ENCODE results near the gene GNB5.
"Not testable (repeated sequence)": the region's sequence is repeated elsewhere in the genome, so short reads cannot be mapped to it uniquely, and the experiment has no call there.

GNB5 gene

DNA sequence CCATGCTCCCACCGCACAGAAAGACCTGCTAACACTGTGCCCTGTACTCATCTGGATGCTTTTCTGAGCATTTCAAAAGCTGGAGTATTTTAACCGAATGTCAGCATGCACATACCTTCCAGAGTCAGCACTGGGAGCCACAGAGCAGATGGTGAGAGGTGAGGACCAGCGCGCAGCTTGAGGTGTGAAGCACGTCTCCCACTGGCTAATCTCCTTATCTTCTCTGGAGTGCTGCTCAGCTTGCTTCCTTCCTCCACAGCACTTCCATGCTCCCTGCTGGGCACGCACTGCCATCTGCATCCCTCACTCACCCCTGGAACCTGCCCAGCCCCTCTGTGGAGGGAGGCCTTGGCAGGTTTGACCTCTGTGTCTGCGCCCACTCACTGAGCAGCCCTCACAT is at the start of gene GNB5:
Gene GNB5 (minus strand): TSS at position 186 of the 400 bp plus-strand sequence. CDS start 6,716 bp downstream, outside the sequence.
- DNase-seq (ENCODE audit: low spot score): no peak

- no peak for DNase-seq (ENCODE audit: low spot score)
Measured at GRCh38 chr15:52240166-52240565, 49.0 kb upstream of the GNB5 start.

- not testable (repeated sequence) for DNase-seq (ENCODE audit: low spot score)
Measured at GRCh38 chr15:52238989-52239525, 47.9 kb upstream of the GNB5 start.

GRCh38 chr15:52238149-52238548 is 47.0 kb upstream of the GNB5 start:
- no peak for DNase-seq (ENCODE audit: low spot score)

- no peak for DNase-seq (ENCODE audit: low spot score)
Measured at GRCh38 chr15:52236013-52236412, 44.8 kb upstream of the GNB5 start.

DNA sequence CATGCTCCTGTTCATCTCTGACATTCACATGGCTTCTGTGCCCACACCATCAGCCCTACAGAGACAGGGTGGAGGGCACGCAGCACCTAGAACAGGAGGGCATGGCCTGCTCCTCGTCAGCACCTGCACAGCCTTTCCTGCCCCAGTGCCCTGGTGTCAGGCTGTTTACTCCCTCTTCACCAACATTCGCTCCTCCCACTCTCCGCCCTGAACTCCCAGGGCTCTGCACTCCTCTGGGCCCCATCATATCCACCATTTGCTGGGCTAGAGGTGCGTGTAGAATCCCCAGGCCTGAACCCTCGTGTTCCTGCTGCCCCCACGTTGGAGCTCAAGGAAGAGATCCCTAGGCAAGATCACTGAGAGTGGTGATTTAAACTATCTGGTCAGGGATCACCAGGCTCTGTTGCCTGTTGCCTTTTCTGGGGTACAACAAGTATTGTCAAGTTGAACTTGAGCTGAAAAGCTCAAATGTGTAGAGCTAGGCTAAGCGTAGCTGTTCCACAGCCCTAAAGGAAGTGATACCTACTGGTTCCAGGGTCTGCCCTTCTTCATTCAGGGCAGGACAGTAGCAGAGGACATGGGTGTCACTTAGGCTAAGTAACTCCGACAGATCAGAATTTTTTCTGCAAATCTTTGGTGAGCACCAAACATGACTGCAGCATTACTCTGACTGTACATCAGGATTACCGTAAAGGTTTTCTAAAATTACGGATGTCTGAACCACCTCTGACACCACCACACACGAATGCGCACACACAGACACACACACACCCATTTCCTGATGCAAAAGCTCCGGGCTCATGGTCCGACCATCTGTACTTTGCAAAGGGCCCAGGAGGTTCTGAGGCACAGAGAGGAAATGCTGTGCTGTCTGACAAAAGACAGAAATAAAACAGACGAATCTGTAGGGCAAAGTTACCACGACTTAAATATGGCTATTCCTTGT is 43.7 kb upstream of the GNB5 start:
- DNase-seq (ENCODE audit: low spot score): no peak

DNA sequence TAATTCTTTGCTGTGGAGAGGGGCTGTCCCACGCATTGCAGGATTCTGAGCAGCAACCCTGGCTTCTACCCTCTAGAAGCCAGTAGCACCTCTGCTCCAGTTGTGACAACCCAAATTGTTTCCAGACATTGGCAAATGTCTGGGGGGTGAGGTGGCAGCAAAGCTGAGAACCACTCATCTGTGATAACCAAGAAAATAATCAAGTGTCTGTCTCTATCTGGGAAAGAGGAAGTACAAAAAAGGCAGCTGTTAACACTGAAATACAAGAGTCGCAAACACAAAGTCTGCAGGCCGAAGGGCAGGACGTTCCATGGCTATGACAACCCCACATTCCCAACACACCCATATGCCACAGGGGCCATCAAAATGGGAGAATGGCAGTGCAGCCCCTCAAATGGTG is 42.2 kb upstream of the GNB5 start:
- no peak for DNase-seq (ENCODE audit: low spot score)

DNA sequence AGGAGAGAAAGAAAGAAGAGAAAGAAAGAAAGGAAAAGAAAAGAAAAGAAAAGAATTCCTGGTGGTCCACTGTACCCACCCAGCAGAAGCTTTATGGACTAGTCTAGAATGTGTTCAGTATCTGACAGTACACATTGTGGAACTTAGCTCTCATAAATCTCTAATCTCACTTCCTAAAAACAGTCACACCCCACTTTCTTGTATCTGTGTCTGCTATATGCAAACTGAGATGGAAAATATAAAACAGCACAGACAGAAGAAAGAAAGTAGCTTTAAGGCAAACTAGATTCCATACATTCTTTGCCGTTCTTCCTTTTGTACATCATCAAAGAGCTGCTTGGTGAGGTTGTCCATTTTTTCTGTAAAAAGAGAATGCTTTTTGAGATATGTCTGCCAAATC is 41.1 kb upstream of the GNB5 start:
- no peak for DNase-seq (ENCODE audit: low spot score)

DNA sequence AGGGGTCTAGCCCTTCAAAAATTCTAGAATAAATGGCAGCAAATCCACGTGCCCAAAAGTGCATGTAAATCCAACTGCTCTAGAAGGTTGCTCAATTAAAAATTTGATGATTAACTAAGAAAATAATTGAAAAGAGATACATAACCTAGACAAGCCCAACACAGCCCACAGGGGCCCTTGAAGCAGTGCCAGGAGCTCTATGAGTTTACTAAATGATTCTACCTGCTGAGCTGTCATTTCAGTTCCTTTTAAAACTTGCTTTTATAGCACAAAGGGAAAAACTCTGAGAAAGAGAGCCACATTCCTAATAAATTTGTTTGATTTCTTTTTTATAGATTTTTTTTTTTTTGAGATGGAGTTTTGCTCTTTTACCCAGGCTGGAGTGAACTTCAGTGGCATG is 38.9 kb upstream of the GNB5 start:
- no peak for DNase-seq (ENCODE audit: low spot score)

DNA sequence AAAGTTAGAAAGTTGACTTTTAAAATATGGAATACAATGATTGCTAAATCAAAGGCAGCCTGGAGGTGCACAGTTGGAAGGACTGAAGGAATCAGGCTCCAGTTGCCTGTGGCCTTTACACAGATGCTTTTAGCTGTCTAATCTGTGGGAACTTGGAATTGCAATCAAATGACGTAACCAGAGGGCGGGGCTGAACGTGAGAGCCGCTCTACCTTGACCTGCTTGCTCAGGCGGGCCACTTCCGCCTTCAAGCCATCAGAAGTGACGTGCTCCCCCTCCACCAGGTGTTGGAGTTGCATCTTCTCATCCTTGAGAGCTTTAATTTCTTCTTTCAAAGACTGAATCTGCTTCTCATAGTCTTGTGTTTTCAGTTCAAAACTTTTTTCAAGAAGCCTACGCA is 37.7 kb upstream of the GNB5 start:
- DNase-seq (ENCODE audit: low spot score): peak; percentile 26

GRCh38 chr15:52227456-52227855 is 36.3 kb upstream of the GNB5 start:
- peak; percentile 66 for DNase-seq (ENCODE audit: low spot score)

GRCh38 chr15:52225230-52225629 is 34.0 kb upstream of the GNB5 start:
- DNase-seq (ENCODE audit: low spot score): no peak

DNA sequence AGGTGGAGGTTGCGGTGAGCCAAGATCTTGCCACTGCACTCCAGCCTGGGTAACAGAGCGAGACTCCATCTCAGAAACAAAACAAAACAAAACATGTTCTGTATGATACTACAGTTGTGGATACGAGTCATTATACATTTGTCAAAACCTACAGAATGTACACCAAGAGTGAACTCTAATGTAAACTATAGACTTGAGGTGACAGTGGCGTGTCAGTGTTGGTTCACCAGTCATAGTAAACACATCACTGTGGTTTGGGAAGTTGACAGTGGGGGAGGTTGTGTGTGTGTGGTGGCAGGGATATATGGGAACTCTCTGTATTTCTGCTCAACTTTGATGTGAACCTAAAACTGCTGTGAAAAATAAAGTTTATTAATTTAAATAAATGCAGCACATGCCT is 33.0 kb upstream of the GNB5 start:
- no peak for DNase-seq (ENCODE audit: low spot score)

GRCh38 chr15:52221730-52222129 is 30.5 kb upstream of the GNB5 start:
- no peak for DNase-seq (ENCODE audit: low spot score)

GRCh38 chr15:52220937-52221660 is 29.9 kb upstream of the GNB5 start:
- no peak for DNase-seq (ENCODE audit: low spot score)

DNA sequence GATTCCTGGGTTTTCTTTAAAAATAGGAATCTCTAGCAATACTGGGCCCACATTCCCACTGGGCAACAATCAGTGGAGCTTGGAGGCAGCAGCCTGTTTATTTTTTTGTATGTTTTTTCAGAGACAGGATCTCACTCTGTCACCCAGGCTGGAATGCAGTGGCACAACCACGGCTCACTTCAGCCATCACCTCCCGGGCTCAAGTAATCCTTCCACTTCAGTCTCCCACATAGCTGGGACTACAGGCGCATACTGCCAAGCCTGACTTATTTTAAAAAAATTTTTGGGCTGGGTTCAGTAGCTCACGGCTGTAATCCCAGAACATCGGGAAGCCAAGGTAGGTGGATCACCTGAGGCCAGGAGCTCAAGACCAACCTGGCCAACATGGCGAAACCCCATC is 29.1 kb upstream of the GNB5 start:
- no peak for DNase-seq (ENCODE audit: low spot score)

DNA sequence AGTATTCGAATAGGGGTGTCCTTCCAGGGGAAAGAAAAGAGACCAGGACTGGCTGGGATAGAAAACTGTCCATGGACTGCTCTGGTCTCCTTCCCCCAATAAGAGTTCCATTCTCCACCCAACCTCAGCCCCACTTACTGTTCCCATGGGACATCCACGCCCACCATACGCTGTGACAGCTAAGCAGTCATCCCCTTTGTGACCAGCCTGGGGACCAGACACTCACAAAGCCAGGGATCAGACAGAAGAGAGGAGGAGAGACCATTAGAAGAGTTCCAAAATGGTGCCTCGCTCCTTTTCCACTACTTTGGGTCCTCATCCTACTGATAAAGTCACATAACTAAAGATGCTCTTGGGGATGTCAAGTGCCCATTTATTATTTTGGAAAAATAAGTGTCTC is 27.6 kb upstream of the GNB5 start:
- DNase-seq (ENCODE audit: low spot score): no peak

- DNase-seq (ENCODE audit: low spot score): no peak
Measured at GRCh38 chr15:52218371-52218770, 27.2 kb upstream of the GNB5 start.

DNA sequence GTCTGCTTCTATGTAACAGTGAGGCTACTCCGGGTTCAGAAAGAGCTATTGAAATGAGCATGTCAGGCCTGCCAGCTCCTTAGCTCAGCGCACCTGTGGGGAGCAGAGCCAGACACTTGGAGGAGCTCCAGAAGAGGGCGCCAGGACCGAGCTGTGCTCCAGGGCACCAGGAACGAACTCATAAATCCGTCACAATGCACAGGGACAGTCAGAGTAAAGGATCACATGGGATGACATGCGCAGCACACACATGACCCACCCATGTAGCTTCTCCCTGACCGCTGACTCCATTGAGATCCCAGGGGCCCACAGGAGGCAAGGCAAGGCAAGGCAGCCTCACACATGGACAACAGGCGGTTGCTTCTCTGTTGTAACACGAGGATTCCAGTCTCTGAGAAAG is 26.0 kb upstream of the GNB5 start:
- no peak for DNase-seq (ENCODE audit: low spot score)

DNA sequence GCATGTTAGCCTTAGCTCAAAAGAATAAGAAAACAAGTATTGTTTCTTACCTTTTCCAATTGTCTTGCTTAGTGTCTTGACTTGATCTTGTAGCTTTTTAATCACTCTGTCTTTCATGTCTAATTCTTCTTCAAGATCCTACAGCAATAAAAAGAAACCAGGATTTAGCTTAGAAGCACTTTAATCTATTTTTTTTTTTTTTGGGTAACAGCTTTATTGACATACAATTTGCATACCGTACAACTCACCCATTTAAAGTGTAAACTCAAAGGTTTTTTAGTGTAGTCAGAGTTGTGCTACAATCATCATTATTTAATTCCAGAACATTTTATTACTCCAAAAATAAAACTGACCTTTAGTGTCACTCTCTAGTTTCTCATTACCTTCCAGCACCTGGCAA is 23.4 kb upstream of the GNB5 start:
- DNase-seq (ENCODE audit: low spot score): no peak

DNA sequence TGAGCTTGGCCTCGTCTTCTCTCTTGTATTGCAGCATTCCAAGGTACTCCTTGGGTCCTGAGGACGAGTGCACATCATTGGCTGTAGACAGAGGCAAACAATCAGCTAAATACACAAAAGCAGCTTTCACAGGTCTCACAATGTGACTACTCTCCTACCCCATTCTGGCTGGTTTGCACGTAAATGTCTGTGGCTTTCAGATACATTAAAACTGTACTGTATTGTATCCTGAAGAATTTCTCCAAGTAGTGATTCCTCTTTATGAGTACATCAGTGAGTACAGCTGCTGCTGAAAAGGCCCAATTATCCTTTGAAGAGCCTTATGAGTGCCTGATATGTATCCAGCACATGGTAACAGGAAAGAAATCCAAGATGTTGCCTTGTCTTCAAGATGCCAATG is 22.0 kb upstream of the GNB5 start:
- DNase-seq (ENCODE audit: low spot score): no peak

- peak; percentile 67 for DNase-seq (ENCODE audit: low spot score)
Measured at GRCh38 chr15:52208306-52208946, 17.2 kb upstream of the GNB5 start.

DNA sequence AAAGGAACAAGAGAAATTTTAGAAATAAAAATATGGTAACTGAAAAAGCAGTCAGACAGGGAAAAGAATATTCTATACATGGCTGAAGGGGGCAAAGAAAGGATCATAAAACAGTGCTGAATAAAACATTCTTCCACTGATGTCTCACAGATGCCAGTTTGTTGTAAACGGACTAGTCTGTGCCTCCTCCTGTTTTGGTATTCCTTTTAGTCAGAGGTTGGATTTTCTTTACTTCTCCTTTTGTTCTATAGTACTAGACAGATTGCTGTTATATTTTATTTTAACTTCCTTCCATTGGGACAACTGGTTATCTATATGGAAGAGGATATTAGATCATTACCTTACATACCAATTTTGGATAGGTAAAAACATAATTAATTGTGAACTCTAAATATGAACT is 16.0 kb upstream of the GNB5 start:
- no peak for DNase-seq (ENCODE audit: low spot score)
